GM12878 (cell line): ENCODE data around the gene PARP8.

Source experiments
- SPI1 ChIP-seq: IDR thresholded peaks from 2 replicates; pipeline ENCODE4 v1.6.1; 2011; ENCODE audit warnings: low read depth, mild to moderate bottlenecking, low read length, moderate library complexity, borderline replicate concordance; ENCODE audit not compliant: insufficient read depth
- STAT3 ChIP-seq: IDR thresholded peaks from 2 replicates; pipeline ENCODE4 v1.6.1; 2011; ENCODE audit warnings: low read depth, low read length, improper control_type of control experiment

GRCh38 chr5:50744776-50745175 is 78.3 kb downstream of the PARP8 start:
- no peak for TF ChIP-seq SPI1
- TF ChIP-seq STAT3 = no peak
